ENCODE measurements around the gene LLCFC1. TPM values are rescaled to one million over a fixed set of nuclear protein-coding genes. Genes with fewer than 3 reads are reported as not detected.

LLCFC1 gene
- total and polyA plus RNA-seq, 4 donors: not detected

DNA sequence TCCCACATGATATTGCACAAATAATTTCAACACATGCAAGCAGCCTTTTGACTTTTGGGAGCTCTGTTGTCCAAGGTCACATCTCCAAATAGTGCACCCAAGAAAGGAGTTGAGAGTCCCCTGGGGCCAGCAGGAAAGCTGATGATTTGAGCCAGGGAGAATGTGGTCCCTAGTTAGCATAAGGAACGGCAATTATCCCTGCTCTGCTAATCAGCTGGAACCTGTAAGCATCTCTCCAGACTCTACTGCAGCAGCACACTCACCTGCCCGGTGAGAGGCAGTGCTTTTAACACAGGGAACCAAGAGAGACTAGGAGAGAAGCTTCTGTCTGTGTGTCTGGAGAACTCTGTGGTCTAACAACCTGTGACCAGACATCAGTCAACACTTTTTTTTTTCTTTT, 22.8 kb upstream of the LLCFC1 start:
- no peaks in the 10 kb centered on the region for H3K4me1 ChIP-seq (ENCODE audit: control insufficient read depth in 4 of 4, insufficient read depth in 4 of 4, low read length in 3 of 4)
- no peak overlapping the region for H3K27ac ChIP-seq (ENCODE audit: low read depth in 1 of 2, low read length in 2 of 2)
- DNase-seq (ENCODE audit: low spot score): no peak
- no peak overlapping the region for H3K9ac ChIP-seq (ENCODE audit: low read depth in 1 of 2, low read length in 2 of 2)
- H3K27me3 ChIP-seq (ENCODE audit: control insufficient read depth in 4 of 4, insufficient read depth in 4 of 4, low read length in 3 of 4): no peaks in the 10 kb centered on the region
- TF ChIP-seq YY1 (IDR thresholded peaks at IDR 0.05): no peak
- no peak for TF ChIP-seq JUND (IDR thresholded peaks at IDR 0.05)
- TF ChIP-seq SP1 (IDR thresholded peaks at IDR 0.05): no peak
- no peak overlapping the region for H3K4me3 ChIP-seq (ENCODE audit: low read depth in 1 of 3, low read length in 3 of 3)
- WGBS: 41% methylated on average over 2 of the region's 2 CpGs
- H3K36me3 ChIP-seq (ENCODE audit: control insufficient read depth in 4 of 4, insufficient read depth in 3 of 4, low read depth in 1 of 4, low read length in 3 of 4): no peaks in the 10 kb centered on the region
- no peaks in the 10 kb centered on the region for H3K9me3 ChIP-seq (ENCODE audit: control insufficient read depth in 4 of 4, low read length in 3 of 4)

DNA sequence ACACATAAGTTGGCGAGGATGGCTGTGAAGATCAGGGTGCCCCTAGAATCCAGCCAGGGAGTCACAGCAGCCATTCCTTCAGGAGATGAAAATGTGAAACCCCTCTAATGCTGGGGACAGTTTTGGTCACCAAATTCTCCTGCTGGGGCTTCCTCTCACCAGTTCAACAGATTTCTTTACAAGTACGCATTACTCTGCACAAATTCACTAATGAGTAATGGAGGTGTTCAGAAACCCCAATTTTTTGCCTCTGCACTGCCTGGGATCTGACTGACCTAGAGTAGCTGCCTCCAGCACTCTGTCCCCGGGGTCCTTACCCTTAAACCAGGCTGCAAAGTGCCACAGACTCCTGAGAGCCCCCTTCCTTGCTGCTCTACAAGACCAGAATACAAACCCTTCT, 21.8 kb upstream of the LLCFC1 start:
- H3K4me3 ChIP-seq (ENCODE audit: low read depth in 1 of 3, low read length in 3 of 3): no peak overlapping the region
- no peak for DNase-seq (ENCODE audit: low spot score)
- H3K9me3 ChIP-seq (ENCODE audit: control insufficient read depth in 4 of 4, low read length in 3 of 4): no peaks in the 10 kb centered on the region
- no peaks in the 10 kb centered on the region for H3K4me1 ChIP-seq (ENCODE audit: control insufficient read depth in 4 of 4, insufficient read depth in 4 of 4, low read length in 3 of 4)
- no peak overlapping the region for H3K27ac ChIP-seq (ENCODE audit: low read depth in 1 of 2, low read length in 2 of 2)
- WGBS: 77% methylated on average over 3 of the region's 3 CpGs
- no peaks in the 10 kb centered on the region for H3K27me3 ChIP-seq (ENCODE audit: control insufficient read depth in 4 of 4, insufficient read depth in 4 of 4, low read length in 3 of 4)
- no peak overlapping the region for H3K9ac ChIP-seq (ENCODE audit: low read depth in 1 of 2, low read length in 2 of 2)
- H3K36me3 ChIP-seq (ENCODE audit: control insufficient read depth in 4 of 4, insufficient read depth in 3 of 4, low read depth in 1 of 4, low read length in 3 of 4): no peaks in the 10 kb centered on the region
- TF ChIP-seq HNF4G (IDR thresholded peaks at IDR 0.05) (no peak), GABPA (IDR thresholded peaks at IDR 0.05 in 1 of 2, conservative IDR thresholded peaks at IDR 0.05 in 1 of 2) (no peak), HNF4A (conservative IDR thresholded peaks at IDR 0.05) (no peak), SP1 (IDR thresholded peaks at IDR 0.05) (no peak), RAD21 (IDR thresholded peaks at IDR 0.05) (no peak), MAX (IDR thresholded peaks at IDR 0.05) (no peak), FOXA2 (IDR thresholded peaks at IDR 0.05) (no peak), ATF3 (IDR thresholded peaks at IDR 0.05) (no peak), FOXA1 (IDR thresholded peaks at IDR 0.05) (no peak), NR2F2 (IDR thresholded peaks at IDR 0.05) (no peak), CTCF (IDR thresholded peaks at IDR 0.05; ENCODE audit: low read depth, low read length, missing input control) (no peak)

GRCh38 chr7:142918901-142919300, 20.4 kb upstream of the LLCFC1 start:
- no peaks in the 10 kb centered on the region for H3K27me3 ChIP-seq (ENCODE audit: control insufficient read depth in 4 of 4, insufficient read depth in 4 of 4, low read length in 3 of 4)
- no peaks in the 10 kb centered on the region for H3K4me1 ChIP-seq (ENCODE audit: control insufficient read depth in 4 of 4, insufficient read depth in 4 of 4, low read length in 3 of 4)
- WGBS: 83% methylated on average over 2 of the region's 2 CpGs
- H3K27ac ChIP-seq (ENCODE audit: low read depth in 1 of 2, low read length in 2 of 2): no peak overlapping the region
- DNase-seq (ENCODE audit: low spot score): no peak
- no peaks in the 10 kb centered on the region for H3K36me3 ChIP-seq (ENCODE audit: control insufficient read depth in 4 of 4, insufficient read depth in 3 of 4, low read depth in 1 of 4, low read length in 3 of 4)
- no peak overlapping the region for H3K9ac ChIP-seq (ENCODE audit: low read depth in 1 of 2, low read length in 2 of 2)
- no peak overlapping the region for H3K4me3 ChIP-seq (ENCODE audit: low read depth in 1 of 3, low read length in 3 of 3)
- no peaks in the 10 kb centered on the region for H3K9me3 ChIP-seq (ENCODE audit: control insufficient read depth in 4 of 4, low read length in 3 of 4)
- TF ChIP-seq, protein P1, sequence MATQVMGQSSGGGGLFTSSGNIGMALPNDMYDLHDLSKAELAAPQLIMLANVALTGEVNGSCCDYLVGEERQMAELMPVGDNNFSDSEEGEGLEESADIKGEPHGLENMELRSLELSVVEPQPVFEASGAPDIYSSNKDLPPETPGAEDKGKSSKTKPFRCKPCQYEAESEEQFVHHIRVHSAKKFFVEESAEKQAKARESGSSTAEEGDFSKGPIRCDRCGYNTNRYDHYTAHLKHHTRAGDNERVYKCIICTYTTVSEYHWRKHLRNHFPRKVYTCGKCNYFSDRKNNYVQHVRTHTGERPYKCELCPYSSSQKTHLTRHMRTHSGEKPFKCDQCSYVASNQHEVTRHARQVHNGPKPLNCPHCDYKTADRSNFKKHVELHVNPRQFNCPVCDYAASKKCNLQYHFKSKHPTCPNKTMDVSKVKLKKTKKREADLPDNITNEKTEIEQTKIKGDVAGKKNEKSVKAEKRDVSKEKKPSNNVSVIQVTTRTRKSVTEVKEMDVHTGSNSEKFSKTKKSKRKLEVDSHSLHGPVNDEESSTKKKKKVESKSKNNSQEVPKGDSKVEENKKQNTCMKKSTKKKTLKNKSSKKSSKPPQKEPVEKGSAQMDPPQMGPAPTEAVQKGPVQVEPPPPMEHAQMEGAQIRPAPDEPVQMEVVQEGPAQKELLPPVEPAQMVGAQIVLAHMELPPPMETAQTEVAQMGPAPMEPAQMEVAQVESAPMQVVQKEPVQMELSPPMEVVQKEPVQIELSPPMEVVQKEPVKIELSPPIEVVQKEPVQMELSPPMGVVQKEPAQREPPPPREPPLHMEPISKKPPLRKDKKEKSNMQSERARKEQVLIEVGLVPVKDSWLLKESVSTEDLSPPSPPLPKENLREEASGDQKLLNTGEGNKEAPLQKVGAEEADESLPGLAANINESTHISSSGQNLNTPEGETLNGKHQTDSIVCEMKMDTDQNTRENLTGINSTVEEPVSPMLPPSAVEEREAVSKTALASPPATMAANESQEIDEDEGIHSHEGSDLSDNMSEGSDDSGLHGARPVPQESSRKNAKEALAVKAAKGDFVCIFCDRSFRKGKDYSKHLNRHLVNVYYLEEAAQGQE (IDR thresholded peaks at IDR 0.05): no peak
- TF ChIP-seq FOXA1 (IDR thresholded peaks at IDR 0.05) (no peak), CTCF (IDR thresholded peaks at IDR 0.05; ENCODE audit: low read depth, low read length, missing input control) (no peak), RAD21 (IDR thresholded peaks at IDR 0.05) (no peak), HNF4G (IDR thresholded peaks at IDR 0.05) (no peak), HNF4A (conservative IDR thresholded peaks at IDR 0.05) (no peak), JUND (IDR thresholded peaks at IDR 0.05) (no peak), GABPA (IDR thresholded peaks at IDR 0.05 in 1 of 2, conservative IDR thresholded peaks at IDR 0.05 in 1 of 2) (no peak), SP1 (IDR thresholded peaks at IDR 0.05) (no peak), YY1 (IDR thresholded peaks at IDR 0.05) (no peak), RXRA (IDR thresholded peaks at IDR 0.05) (no peak), MAX (IDR thresholded peaks at IDR 0.05) (no peak), ATF3 (IDR thresholded peaks at IDR 0.05) (no peak), TAF1 (conservative IDR thresholded peaks at IDR 0.05) (no peak)
- TF ChIP-seq, protein P2, sequence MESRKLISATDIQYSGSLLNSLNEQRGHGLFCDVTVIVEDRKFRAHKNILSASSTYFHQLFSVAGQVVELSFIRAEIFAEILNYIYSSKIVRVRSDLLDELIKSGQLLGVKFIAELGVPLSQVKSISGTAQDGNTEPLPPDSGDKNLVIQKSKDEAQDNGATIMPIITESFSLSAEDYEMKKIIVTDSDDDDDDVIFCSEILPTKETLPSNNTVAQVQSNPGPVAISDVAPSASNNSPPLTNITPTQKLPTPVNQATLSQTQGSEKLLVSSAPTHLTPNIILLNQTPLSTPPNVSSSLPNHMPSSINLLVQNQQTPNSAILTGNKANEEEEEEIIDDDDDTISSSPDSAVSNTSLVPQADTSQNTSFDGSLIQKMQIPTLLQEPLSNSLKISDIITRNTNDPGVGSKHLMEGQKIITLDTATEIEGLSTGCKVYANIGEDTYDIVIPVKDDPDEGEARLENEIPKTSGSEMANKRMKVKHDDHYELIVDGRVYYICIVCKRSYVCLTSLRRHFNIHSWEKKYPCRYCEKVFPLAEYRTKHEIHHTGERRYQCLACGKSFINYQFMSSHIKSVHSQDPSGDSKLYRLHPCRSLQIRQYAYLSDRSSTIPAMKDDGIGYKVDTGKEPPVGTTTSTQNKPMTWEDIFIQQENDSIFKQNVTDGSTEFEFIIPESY (IDR thresholded peaks at IDR 0.05): no peak
